ENCODE data around the gene ZSWIM1. TPM values are rescaled to one million over a fixed set of nuclear protein-coding genes. Genes with fewer than 3 reads are reported as not detected.

ZSWIM1 gene
- total and polyA plus RNA-seq, 2 donors from 2014 or later, result 6.7 to 13.1 TPM

GRCh38 chr20:45833030-45833882, 47.8 kb upstream of the ZSWIM1 start, which contains the start of gene SNX21:
Gene SNX21, plus strand, starts transcription at chr20:45833799. Its CDS starts 121 bp downstream, at chr20:45833920.
- Histone ChIP-seq H3K27ac (ENCODE audit: low read depth in 2 of 2, low read length in 2 of 2) (peak within 1 kb of the TSS; percentile 75 to 95), H3K4me3 (ENCODE audit: low read length in 3 of 3) (peak within 1 kb of the TSS; percentile 60 to 73 (median 64)), H3K9me3 (ENCODE audit: control insufficient read depth in 2 of 3, insufficient read depth in 1 of 3, low read length in 3 of 3) (no peaks in the 10 kb centered on the region), H3K27me3 (ENCODE audit: control insufficient read depth, insufficient read depth, low read length) (no peaks in the 10 kb centered on the region), H3K9ac (ENCODE audit: low read length in 3 of 3) (peak within 1 kb of the TSS; percentile 39 to 80 (median 44)), H3K36me3 (ENCODE audit: control insufficient read depth in 2 of 3, insufficient read depth in 3 of 3, low read length in 3 of 3) (peaks cover 0 to 8% (median 0%) of the 10 kb centered on the region in 3 donors), H3K4me1 (ENCODE audit: control insufficient read depth in 2 of 3, insufficient read depth in 2 of 3, low read depth in 1 of 3, low read length in 3 of 3) (peaks cover 4 to 16% (median 5%) of the 10 kb centered on the region in 3 donors)
- intact Hi-C loops (cut with DNase I), result no loop called here
- TF ChIP-seq CTCF (IDR thresholded peaks at IDR 0.05; ENCODE audit: borderline replicate concordance, extremely low read depth, insufficient read depth), result no peak
- DNase-seq (peak; percentile 86 to 96 (median 90)), FAIRE-seq (no peak)

- H3K27me3 ChIP-seq (ENCODE audit: control insufficient read depth, insufficient read depth, low read length), result no peaks in the 10 kb centered on the region
- DNase-seq (peak; percentile 85 to 92 (median 90)), FAIRE-seq (no peak)
- H3K4me3 ChIP-seq (ENCODE audit: low read length in 3 of 3), result peak overlapping the region; percentile 56 to 73 (median 64)
- peaks cover 4 to 16% (median 5%) of the 10 kb centered on the region in 3 donors for H3K4me1 ChIP-seq (ENCODE audit: control insufficient read depth in 2 of 3, insufficient read depth in 2 of 3, low read depth in 1 of 3, low read length in 3 of 3)
- TF ChIP-seq CTCF (IDR thresholded peaks at IDR 0.05; ENCODE audit: borderline replicate concordance, extremely low read depth, insufficient read depth), result no peak
- intact Hi-C loops (cut with DNase I), result no loop called here
- peaks cover 0 to 8% (median 0%) of the 10 kb centered on the region in 3 donors for H3K36me3 ChIP-seq (ENCODE audit: control insufficient read depth in 2 of 3, insufficient read depth in 3 of 3, low read length in 3 of 3)
- H3K27ac ChIP-seq (ENCODE audit: low read depth in 2 of 2, low read length in 2 of 2), result peak overlapping the region; percentile 75 to 95
- H3K9ac ChIP-seq (ENCODE audit: low read length in 3 of 3), result peak overlapping the region; percentile 26 to 80 (median 44)
- H3K9me3 ChIP-seq (ENCODE audit: control insufficient read depth in 2 of 3, insufficient read depth in 1 of 3, low read length in 3 of 3), result no peaks in the 10 kb centered on the region
Measured at GRCh38 chr20:45833883-45834796, 46.9 kb upstream of the ZSWIM1 start.

GRCh38 chr20:45834797-45835161, 46.2 kb upstream of the ZSWIM1 start:
- Histone ChIP-seq H3K4me3 (ENCODE audit: low read length in 3 of 3) (peak overlapping the region; percentile 53 to 73 (median 64)), H3K27ac (ENCODE audit: low read depth in 2 of 2, low read length in 2 of 2) (peak overlapping the region in 1 of 2 donors; percentile 95), H3K9me3 (ENCODE audit: control insufficient read depth in 2 of 3, insufficient read depth in 1 of 3, low read length in 3 of 3) (no peaks in the 10 kb centered on the region), H3K9ac (ENCODE audit: low read length in 3 of 3) (peak overlapping the region; percentile 12 to 80 (median 20)), H3K4me1 (ENCODE audit: control insufficient read depth in 2 of 3, insufficient read depth in 2 of 3, low read depth in 1 of 3, low read length in 3 of 3) (peaks cover 4 to 16% (median 5%) of the 10 kb centered on the region in 3 donors), H3K36me3 (ENCODE audit: control insufficient read depth in 2 of 3, insufficient read depth in 3 of 3, low read length in 3 of 3) (peaks cover 0 to 8% (median 0%) of the 10 kb centered on the region in 3 donors), H3K27me3 (ENCODE audit: control insufficient read depth, insufficient read depth, low read length) (no peaks in the 10 kb centered on the region)
- DNase-seq (peak in 1 of 5 donors; percentile 67), FAIRE-seq (no peak)
- TF ChIP-seq CTCF (IDR thresholded peaks at IDR 0.05; ENCODE audit: borderline replicate concordance, extremely low read depth, insufficient read depth), result no peak
- intact Hi-C loops (cut with DNase I), result no loop called here

All from kidney (tissue), 14 donors.